Ovary (tissue), 9 donors: ENCODE results near the gene TLNRD1. TPM values are rescaled to one million over a fixed set of nuclear protein-coding genes. Genes with fewer than 3 reads are reported as not detected.

Experiments
- DNase-seq, 5 donors: peaks; one replicate each; pipeline ENCODE4 v3.0.0-alpha.2; 2019 to 2020
- H3K27ac ChIP-seq, 2 donors: fragments of 200-600 bp; one replicate each; pipeline versions ENCODE4 v1.5.1 to v1.8.0; 2019 to 2022
- H3K27me3 ChIP-seq: fragments of 200-600 bp; one replicate; pipeline ENCODE4 v1.8.0; 2022
- H3K36me3 ChIP-seq: fragments of 200-600 bp; sonication (generic); one replicate; pipeline ENCODE4 v1.5.1; 2019
- H3K4me1 ChIP-seq: one replicate; pipeline ENCODE4 v1.8.1; 2013; ENCODE audit warnings: mild to moderate bottlenecking, moderate library complexity; ENCODE audit not compliant: insufficient read depth
- H3K4me3 ChIP-seq: fragments of 200-600 bp; sonication (generic); one replicate; pipeline ENCODE4 v1.5.1; 2017
- H3K9me3 ChIP-seq, 2 donors: fragments of 200-600 bp in 1 of 2; sonication (generic) in 1 of 2; one replicate each; pipeline versions ENCODE4 v1.5.1 to v1.8.1; 2013 to 2019; ENCODE audit warnings: mild to moderate bottlenecking in 1 of 2, moderate library complexity in 1 of 2
- EP300 ChIP-seq: sonication (generic); formaldehyde crosslinking; IDR thresholded peaks from one replicate; pipeline ENCODE4 v1.6.1; 2017; ENCODE audit warnings: antibody characterized with exemption
- POLR2A ChIP-seq: fragments of 450-650 bp; IDR thresholded peaks from one replicate; pipeline ENCODE4 v1.6.1; 2017; ENCODE audit warnings: antibody characterized with exemption, mild to moderate bottlenecking, moderate library complexity
- WGBS, 3 donors: extraction: QIAGEN DNeasy Blood & Tissue Kit in 1 of 3; methylation state at CpG; one replicate each; pipeline versions ENCODE4 v1.1.5 to v1.1.7; 2013 to 2017; 5-methylcytosine and 5-hydroxymethylcytosine counted together
- intact Hi-C, 4 donors: fragments of 100-400 bp; cut with DNase I; formaldehyde crosslinking; loops; one replicate each; pipeline versions ENCODE4 v1.11.0 to v1.15.1; 2022 to 2023
- polyA plus RNA-seq, 2 donors: library from polyadenylated mRNA; stranded (reverse); fragments of 200-250 nt in 1 of 2; fragments of 350-450 nt in 1 of 2; fragmentation: Illumina TruSeq in 1 of 2; extraction: RNeasy Lipid Tissue Mini Kit (QIAGEN cat#74804) in 1 of 2; gene quantifications; one replicate each; pipeline ENCODE4 v1.2.3, GENCODE V29; 2013 to 2014
- total RNA-seq, 7 donors: library from RNA; depleted of rRNA in 2 of 7; stranded (reverse); fragments of >200 nt in 2 of 7; fragmentation: NEBNext Ultra II Directional in 3 of 7; extraction: Animal tissue kit (Norgen Biotek cat#: 25700) in 3 of 7; gene quantifications; one replicate each; pipeline versions ENCODE4 v1.1.0 to v1.2.4, GENCODE V29; 2016 to 2023
- TF ChIP-seq, protein P1 (sequence below), 3 donors: fragments of 450-650 bp in 2 of 3; fragments of 200-600 bp in 1 of 3; IDR thresholded peaks; one replicate each; pipeline versions ENCODE4 v1.5.1 to v1.8.0; 2016 to 2022; ENCODE audit warnings: antibody characterized with exemption in 3 of 3, mild to moderate bottlenecking in 1 of 3
- donor health status: DM: no; HTN: no; CAD: no; lungs with moderate emphysema.
- donor health status: DM: no; HTN: no; CAD: no.
- donor health status: Bipolar disorder and iron deficiency.
- donor health status: DM: yes; HTN: yes; CAD: no.
- donor health status: DM: no; HTN: no; CAD: no.
- donor health status: DM: yes; HTN: yes; CAD: no.

TLNRD1 gene
- total and polyA plus RNA-seq, 9 donors = 4.2 to 15.2 (median 10.3) TPM

DNA sequence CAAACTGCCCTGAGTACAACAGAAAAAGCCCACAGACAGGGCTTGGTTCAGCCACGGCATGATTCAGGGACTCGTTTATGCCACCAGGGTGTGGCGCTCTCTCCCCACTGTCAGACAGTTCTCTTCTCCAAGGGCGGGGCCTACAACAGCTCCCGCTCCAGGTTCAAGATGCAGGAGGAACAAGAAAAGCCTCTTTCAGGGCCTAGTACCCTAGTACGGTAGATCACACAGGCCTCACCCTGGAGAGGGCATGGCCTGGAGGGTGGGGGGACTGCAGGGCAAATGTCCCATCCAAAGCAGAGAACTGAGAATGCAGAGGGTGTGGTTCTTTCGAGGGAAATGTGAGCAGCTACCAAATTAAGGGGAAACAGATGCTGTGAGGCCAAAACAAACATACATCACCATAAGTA, 23.1 kb upstream of the TLNRD1 start:
- DNase-seq = peak in 2 of 5 donors; percentile 36 to 54
- Histone ChIP-seq H3K4me3 (no peak overlapping the region), H3K27ac (no peak overlapping the region), H3K4me1 (peaks cover 2% of the 10 kb centered on the region), H3K27me3 (no peaks in the 10 kb centered on the region), H3K36me3 (no peaks in the 10 kb centered on the region), H3K9me3 (no peaks in the 10 kb centered on the region)
- TF ChIP-seq, protein P1, sequence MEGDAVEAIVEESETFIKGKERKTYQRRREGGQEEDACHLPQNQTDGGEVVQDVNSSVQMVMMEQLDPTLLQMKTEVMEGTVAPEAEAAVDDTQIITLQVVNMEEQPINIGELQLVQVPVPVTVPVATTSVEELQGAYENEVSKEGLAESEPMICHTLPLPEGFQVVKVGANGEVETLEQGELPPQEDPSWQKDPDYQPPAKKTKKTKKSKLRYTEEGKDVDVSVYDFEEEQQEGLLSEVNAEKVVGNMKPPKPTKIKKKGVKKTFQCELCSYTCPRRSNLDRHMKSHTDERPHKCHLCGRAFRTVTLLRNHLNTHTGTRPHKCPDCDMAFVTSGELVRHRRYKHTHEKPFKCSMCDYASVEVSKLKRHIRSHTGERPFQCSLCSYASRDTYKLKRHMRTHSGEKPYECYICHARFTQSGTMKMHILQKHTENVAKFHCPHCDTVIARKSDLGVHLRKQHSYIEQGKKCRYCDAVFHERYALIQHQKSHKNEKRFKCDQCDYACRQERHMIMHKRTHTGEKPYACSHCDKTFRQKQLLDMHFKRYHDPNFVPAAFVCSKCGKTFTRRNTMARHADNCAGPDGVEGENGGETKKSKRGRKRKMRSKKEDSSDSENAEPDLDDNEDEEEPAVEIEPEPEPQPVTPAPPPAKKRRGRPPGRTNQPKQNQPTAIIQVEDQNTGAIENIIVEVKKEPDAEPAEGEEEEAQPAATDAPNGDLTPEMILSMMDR (IDR thresholded peaks at IDR 0.05) = peak in 1 of 3 donors; percentile 27
- TF ChIP-seq POLR2A = no peak
- intact Hi-C loops = loop anchor here in 2 of 4 donors (5.0 to 10.0 kb wide), 3 partner anchors 193 to 515 kb away; no protein-coding TSS in a partner anchor
- 53 to 60% (median 58%) methylated on average over 7 of the region's 7 CpGs for WGBS, 3 donors

DNA sequence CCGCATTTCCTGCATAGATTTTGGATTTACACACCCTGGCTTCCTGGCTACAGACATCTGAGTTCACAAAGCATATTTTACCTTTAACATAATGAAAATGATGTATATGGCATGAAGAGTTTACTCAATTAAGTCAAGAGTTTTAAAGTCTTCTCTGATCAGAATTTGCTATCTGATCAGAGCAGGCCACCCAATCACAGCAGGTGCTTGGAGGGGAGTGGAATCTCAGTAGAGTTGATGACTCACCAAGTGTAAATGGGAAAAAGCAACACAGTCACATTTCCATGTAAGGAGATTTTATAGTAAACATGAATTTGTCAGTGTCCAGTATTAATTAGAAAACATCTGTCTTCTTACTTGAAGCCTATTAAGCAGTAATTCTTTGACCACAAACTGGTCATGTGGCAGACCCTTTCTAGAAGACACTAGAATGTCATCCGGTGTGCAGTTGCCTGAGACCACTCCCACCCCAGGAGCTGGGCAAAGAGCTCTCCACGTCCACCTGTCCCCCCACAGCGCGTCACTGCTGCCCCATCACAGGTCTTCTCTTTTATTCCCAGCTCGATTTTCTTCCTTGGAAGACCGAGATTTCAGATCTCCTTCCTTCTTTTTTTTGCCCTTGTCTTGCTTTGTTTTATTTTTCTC, 21.9 kb upstream of the TLNRD1 start:
- no peaks in the 10 kb centered on the region for H3K4me1 ChIP-seq
- TF ChIP-seq EP300 (no peak), POLR2A (no peak)
- TF ChIP-seq, protein P1 (IDR thresholded peaks at IDR 0.05) = no peak
- no peak overlapping the region for H3K4me3 ChIP-seq
- intact Hi-C loops = loop anchor here in 2 of 4 donors (5.0 to 10.0 kb wide), 3 partner anchors 194 to 517 kb away; no protein-coding TSS in a partner anchor
- H3K36me3 ChIP-seq = no peaks in the 10 kb centered on the region
- 85 to 88% (median 87%) methylated on average over 7 of the region's 7 CpGs for WGBS, 3 donors
- H3K27ac ChIP-seq = no peak overlapping the region
- H3K27me3 ChIP-seq = no peaks in the 10 kb centered on the region
- no peak for DNase-seq
- no peaks in the 10 kb centered on the region for H3K9me3 ChIP-seq

DNA sequence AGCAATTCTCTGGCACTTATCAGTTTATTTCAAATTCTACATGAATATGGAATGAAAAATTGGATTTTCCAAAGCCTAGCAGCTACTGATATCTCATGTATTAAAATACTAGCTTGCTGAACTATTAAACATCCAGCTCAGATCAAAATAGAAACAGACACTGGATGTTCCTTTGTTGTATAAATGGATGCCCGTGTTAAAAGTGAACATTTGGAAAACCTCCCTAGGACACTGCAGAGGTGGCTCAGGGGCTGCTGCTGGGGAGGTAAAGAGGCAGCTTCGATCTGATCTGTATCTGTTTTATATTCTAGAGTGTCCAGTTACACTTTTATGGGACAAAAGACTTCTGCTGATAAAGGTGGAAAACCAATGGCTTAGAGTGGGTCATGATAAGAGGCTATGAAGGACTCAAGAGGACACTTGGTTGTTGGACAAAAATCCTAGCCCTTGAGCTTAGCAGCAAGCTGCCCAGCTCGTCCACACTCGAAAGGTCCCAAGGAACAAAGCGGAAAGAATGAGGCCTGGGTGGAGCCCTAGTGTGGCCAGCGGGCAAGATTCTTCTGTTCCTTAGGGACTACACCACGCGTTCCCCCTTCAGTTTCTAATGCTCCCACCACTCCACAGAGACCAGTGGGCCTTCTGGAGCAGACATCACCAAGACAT, 21.1 kb upstream of the TLNRD1 start:
- Histone ChIP-seq H3K27me3 (no peaks in the 10 kb centered on the region), H3K9me3 (no peaks in the 10 kb centered on the region), H3K4me1 (no peaks in the 10 kb centered on the region), H3K4me3 (no peak overlapping the region), H3K36me3 (no peaks in the 10 kb centered on the region), H3K27ac (no peak overlapping the region)
- 80 to 89% (median 85%) methylated on average over 8 of the region's 8 CpGs for WGBS, 3 donors
- TF ChIP-seq POLR2A (no peak), EP300 (no peak)
- TF ChIP-seq, protein P1 (IDR thresholded peaks at IDR 0.05) = no peak
- no peak for DNase-seq
- intact Hi-C loops = loop anchor here in 2 of 4 donors (5.0 to 10.0 kb wide), 4 partner anchors 195 to 525 kb away; no protein-coding TSS in a partner anchor

DNA sequence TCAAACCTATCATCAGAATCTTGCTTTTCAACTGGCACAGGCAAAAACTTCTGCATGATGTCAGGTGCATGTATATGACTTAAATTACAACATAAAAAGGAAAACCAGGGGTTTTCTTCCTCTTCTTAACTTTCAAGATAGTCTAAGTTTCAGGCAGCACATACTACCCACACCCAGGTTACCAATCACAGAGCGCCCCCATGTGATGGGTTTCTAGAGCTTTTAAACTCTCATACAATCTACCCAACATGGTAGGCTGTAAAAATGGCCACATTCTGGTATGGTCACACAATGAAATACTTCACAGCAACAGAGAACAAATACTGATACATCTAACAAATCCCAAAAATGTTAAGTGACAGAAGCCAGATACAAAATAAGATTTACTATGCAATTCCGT, 18.5 kb upstream of the TLNRD1 start:
- Histone ChIP-seq H3K4me3 (no peak overlapping the region), H3K27ac (no peak overlapping the region), H3K4me1 (peaks cover 4% of the 10 kb centered on the region), H3K27me3 (no peaks in the 10 kb centered on the region), H3K9me3 (no peaks in the 10 kb centered on the region), H3K36me3 (no peaks in the 10 kb centered on the region)
- TF ChIP-seq POLR2A = no peak
- no peak for DNase-seq
- intact Hi-C loops = loop anchor here in 1 of 4 donors (10.0 kb wide), 1 partner anchor 527 kb away; no protein-coding TSS in a partner anchor
- 86 to 88% (median 88%) methylated on average over 2 of the region's 2 CpGs for WGBS, 3 donors

DNA sequence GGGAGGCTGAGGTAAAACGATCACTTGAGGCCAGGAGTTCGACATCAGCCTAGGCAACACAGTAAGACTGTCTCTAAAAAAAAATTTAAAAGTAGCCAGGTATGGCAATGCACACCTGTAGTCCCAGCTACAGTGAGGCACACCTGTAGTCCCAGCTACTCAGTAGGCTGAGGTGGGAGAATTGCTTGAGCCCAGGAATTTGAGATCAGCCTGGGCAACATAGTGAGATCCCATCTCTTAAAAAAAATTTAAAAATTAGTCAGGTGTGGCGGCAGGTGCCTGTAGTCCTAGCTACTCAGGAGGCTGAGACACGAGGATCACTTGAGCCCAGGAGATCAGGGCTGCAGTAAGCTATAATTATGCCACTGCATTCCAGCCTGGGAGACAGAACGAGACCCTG, 17.9 kb upstream of the TLNRD1 start:
- TF ChIP-seq POLR2A (no peak), EP300 (no peak)
- TF ChIP-seq, protein P1 (IDR thresholded peaks at IDR 0.05) = no peak
- Histone ChIP-seq H3K36me3 (no peaks in the 10 kb centered on the region), H3K9me3 (no peaks in the 10 kb centered on the region), H3K27ac (no peak overlapping the region), H3K27me3 (no peaks in the 10 kb centered on the region), H3K4me1 (peaks cover 7% of the 10 kb centered on the region), H3K4me3 (no peak overlapping the region)
- intact Hi-C loops = loop anchor here in 1 of 4 donors (10.0 kb wide), 1 partner anchor 528 kb away; no protein-coding TSS in a partner anchor
- WGBS, 3 donors = 83 to 91% (median 88%) methylated on average over 5 of the region's 5 CpGs
- no peak for DNase-seq
